GM23248 (cell line): ENCODE results near the gene PSMG3.

Source experiments
- EZH2 ChIP-seq: fragments of 200-600 bp; sonication (generic); IDR thresholded peaks from 2 replicates; pipeline ENCODE4 v1.6.1; 2018; ENCODE audit warnings: antibody characterized with exemption, mild to moderate bottlenecking; ENCODE audit not compliant: insufficient read depth, poor library complexity, severe bottlenecking
- EZH2phosphoT487 ChIP-seq: fragments of 200-600 bp; sonication (generic); IDR thresholded peaks from 2 replicates; pipeline ENCODE4 v1.6.1; 2018; ENCODE audit warnings: antibody characterized with exemption, moderate library complexity, mild to moderate bottlenecking, low read depth; ENCODE audit not compliant: insufficient read depth

GRCh38 chr7:1539181-1539881, 30.5 kb downstream of the PSMG3 start:
- no peak for TF ChIP-seq EZH2phosphoT487
- no peak for TF ChIP-seq EZH2
